ENCODE data around the gene ARMCX1. TPM values are rescaled to one million over a fixed set of nuclear protein-coding genes. Genes with fewer than 3 reads are reported as not detected.
"Not testable (repeated sequence)": the region's sequence is repeated elsewhere in the genome, so short reads cannot be mapped to it uniquely, and the experiment has no call there.

ARMCX1 gene
- total RNA-seq, 1 experiment from 2014 or later, result not detected

DNA sequence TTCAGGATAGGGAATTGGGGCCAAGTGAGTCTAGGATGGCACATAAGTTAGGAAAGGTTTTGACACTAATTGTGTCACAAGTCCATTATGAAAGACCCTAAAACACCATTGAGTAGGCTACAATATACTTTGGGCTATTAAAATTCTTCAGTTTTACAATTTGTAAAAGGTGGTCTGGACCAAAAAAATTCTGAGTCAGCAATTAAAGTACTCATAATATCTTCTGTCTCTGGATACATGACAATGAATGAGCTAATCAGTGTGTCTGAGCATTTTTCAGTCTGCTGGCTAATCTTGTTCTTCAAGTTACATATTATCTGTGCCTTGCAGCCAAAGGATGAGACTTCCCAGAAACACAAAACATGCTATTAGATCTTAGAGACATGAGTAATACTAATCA is 14.3 kb downstream of the ARMCX1 start:
- no peak for ATAC-seq
- intact Hi-C loops (cut with micrococcal nuclease), result no loop called here
- no peak overlapping the region for H2AFZ ChIP-seq (ENCODE audit: low read length)

GRCh38 chrX:101595739-101596419 is 45.5 kb downstream of the ARMCX1 start:
- ATAC-seq (peak; percentile 96), DNase-seq (peak; percentile 70)
- H3K79me2 ChIP-seq (ENCODE audit: low read length), result no peaks in the 10 kb centered on the region
- ChIA-PET CTCF (no interaction called here), POLR2A (ENCODE audit: unreplicated experiment) (no interaction called here)
- no peak overlapping the region for H3K4me2 ChIP-seq (ENCODE audit: low read length)
- H3K4me1 ChIP-seq (ENCODE audit: insufficient read depth, low read length), result no peaks in the 10 kb centered on the region
- H2AFZ ChIP-seq (ENCODE audit: low read length), result no peak overlapping the region
- intact Hi-C loops (cut with micrococcal nuclease), result loop anchor here (5.0 kb wide), 3 partner anchors 161 to 201 kb away; no protein-coding TSS in a partner anchor
- no peaks in the 10 kb centered on the region for H3F3A ChIP-seq (ENCODE audit: low read length, unreplicated experiment)
- TF ChIP-seq CTCF (conservative IDR thresholded peaks at IDR 0.05; ENCODE audit: low read depth, low read length) (peak; percentile 81), EZH2phosphoT487 (IDR thresholded peaks at IDR 0.05; ENCODE audit: borderline replicate concordance, low read length) (no peak)
- no TSS peak for BruUV-seq (replicated peaks)
- H4K20me1 ChIP-seq (ENCODE audit: low read length), result no peaks in the 10 kb centered on the region
- no peak overlapping the region for H3K27ac ChIP-seq (ENCODE audit: low read length)
- no peaks in the 10 kb centered on the region for H3K9me2 ChIP-seq (replicated peaks; ENCODE audit: low read length)
- H3K4me3 ChIP-seq (ENCODE audit: low read length), result no peak overlapping the region
- H3K9me3 ChIP-seq (ENCODE audit: low read length), result no peaks in the 10 kb centered on the region
- no peak overlapping the region for H3K9ac ChIP-seq (ENCODE audit: low read length)
- 0 out of 2 replicates have a peak, but pooled peaks cover 4% of the 10 kb centered on the region for H3K27me3 ChIP-seq (ENCODE audit: low read length)
- no peaks in the 10 kb centered on the region for H3K36me3 ChIP-seq (ENCODE audit: low read depth, low read length)

More for the DNA sequence above, 14.3 kb downstream of the ARMCX1 start:
- Histone ChIP-seq H3K36me3 (ENCODE audit: low read depth, low read length) (no peaks in the 10 kb centered on the region), H3K27me3 (ENCODE audit: low read length) (no peaks in the 10 kb centered on the region), H3K9me2 (replicated peaks; ENCODE audit: low read length) (no peaks in the 10 kb centered on the region), H3K79me2 (ENCODE audit: low read length) (no peaks in the 10 kb centered on the region), H3K27ac (ENCODE audit: low read length) (no peak overlapping the region), H3K4me3 (ENCODE audit: low read length) (no peak overlapping the region), H3K9me3 (ENCODE audit: low read length) (no peaks in the 10 kb centered on the region), H3K9ac (ENCODE audit: low read length) (no peak overlapping the region), H3F3A (ENCODE audit: low read length, unreplicated experiment) (no peaks in the 10 kb centered on the region), H3K4me2 (ENCODE audit: low read length) (no peak overlapping the region), H3K4me1 (ENCODE audit: insufficient read depth, low read length) (peaks cover 5% of the 10 kb centered on the region), H4K20me1 (ENCODE audit: low read length) (no peaks in the 10 kb centered on the region)
- ChIA-PET POLR2A (ENCODE audit: unreplicated experiment) (no interaction called here), CTCF (no interaction called here)
- no TSS peak for BruUV-seq (replicated peaks)
- DNase-seq, result peak; percentile 5
- TF ChIP-seq EZH2 (IDR thresholded peaks at IDR 0.05; ENCODE audit: low read length, unreplicated experiment) (no peak), CTCF (conservative IDR thresholded peaks at IDR 0.05; ENCODE audit: low read depth, low read length) (no peak), EZH2phosphoT487 (IDR thresholded peaks at IDR 0.05; ENCODE audit: borderline replicate concordance, low read length) (no peak)

- H4K20me1 ChIP-seq (ENCODE audit: low read length); H3K4me1 ChIP-seq (ENCODE audit: insufficient read depth, low read length); CTCF ChIA-PET; H3K9me3 ChIP-seq (ENCODE audit: low read length); BruUV-seq (replicated peaks); H3K27me3 ChIP-seq (ENCODE audit: low read length); H3F3A ChIP-seq (ENCODE audit: low read length, unreplicated experiment); H2AFZ ChIP-seq (ENCODE audit: low read length); H3K4me3 ChIP-seq (ENCODE audit: low read length); POLR2A ChIA-PET (ENCODE audit: unreplicated experiment); H3K4me2 ChIP-seq (ENCODE audit: low read length); H3K36me3 ChIP-seq (ENCODE audit: low read depth, low read length); H3K9ac ChIP-seq (ENCODE audit: low read length); H3K9me2 ChIP-seq (replicated peaks; ENCODE audit: low read length); H3K79me2 ChIP-seq (ENCODE audit: low read length); DNase-seq; ATAC-seq; H3K27ac ChIP-seq (ENCODE audit: low read length): not testable (repeated sequence)
- intact Hi-C loops (cut with micrococcal nuclease), result loop anchor here (5.0 kb wide), 3 partner anchors 158 to 198 kb away; no protein-coding TSS in a partner anchor
Observed at GRCh38 chrX:101599592-101599991, 49.2 kb downstream of the ARMCX1 start.
